Measurements from ENCODE around the gene LBP.

DNA sequence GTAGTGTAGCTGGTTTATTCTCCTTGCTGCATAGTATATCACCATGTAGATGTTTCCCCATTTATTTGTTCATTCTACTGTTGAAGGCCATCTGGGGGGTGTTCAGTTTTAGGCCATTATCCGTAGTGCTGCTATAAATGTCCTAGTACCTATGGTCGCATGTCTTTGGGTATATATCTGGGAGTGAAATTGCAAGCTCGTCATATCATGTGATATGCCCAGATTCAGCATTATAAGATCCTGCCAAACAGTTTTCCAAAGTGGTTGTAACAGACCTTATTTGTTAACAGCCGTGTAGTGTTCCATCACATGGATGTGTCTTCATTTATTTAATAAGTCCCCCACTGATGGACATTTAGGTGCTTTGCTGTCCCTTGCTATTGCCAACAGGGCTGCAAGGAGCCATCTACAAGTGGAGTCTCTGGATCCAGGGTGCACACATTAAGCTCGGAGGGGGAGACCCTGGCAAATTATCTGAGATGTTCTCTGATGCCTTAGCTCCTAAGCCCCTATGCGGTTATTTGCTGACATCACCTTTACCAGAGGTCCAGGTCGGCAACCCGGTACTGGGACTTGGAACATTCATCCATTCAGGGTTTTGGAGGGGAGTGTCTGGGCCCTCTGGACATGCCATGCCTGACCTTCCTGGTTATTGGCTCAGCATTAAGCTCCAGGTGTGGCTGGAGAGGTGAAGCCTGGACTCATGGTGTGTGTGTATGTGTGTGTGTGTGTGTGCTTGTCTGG is 16.9 kb downstream of the LBP start:
- TF ChIP-seq CTCF (conservative IDR thresholded peaks at IDR 0.05; ENCODE audit: low read depth, low read length), result no peak
- TF ChIP-seq EZH2 (IDR thresholded peaks at IDR 0.05; ENCODE audit: borderline replicate concordance, low read depth, low read length, poor library complexity, severe bottlenecking), result no peak

All from A673 (cell line).